HG03196 (cell line): ENCODE data around the gene MPPED1.

ENCODE experiments used
- ATAC-seq: cut with Tn5 transposase; IDR thresholded peaks from one replicate; pipeline ENCODE4 v1.9.1; 2021; ENCODE audit not compliant: unreplicated experiment

The MPPED1 gene

DNA sequence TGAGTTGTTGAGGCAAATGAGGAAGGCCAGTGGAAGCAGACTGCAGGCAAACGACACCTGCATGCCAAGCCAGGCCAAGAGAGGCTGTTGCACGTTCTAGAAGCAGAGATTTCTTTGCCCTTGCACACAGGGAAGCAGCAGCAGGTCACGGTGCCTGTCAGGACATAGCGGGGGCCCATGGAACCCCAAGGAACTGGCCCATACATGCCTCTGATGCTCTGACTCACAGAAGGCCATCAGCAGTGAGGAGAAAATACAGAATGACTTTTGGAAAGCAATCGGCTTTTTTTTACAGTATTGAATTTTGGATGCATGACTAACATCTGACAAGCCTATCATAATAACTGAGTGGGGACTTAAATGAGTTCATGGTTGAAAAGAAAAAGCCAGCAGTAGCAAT is 123.9 kb downstream of the MPPED1 start:
- no peak for ATAC-seq

DNA sequence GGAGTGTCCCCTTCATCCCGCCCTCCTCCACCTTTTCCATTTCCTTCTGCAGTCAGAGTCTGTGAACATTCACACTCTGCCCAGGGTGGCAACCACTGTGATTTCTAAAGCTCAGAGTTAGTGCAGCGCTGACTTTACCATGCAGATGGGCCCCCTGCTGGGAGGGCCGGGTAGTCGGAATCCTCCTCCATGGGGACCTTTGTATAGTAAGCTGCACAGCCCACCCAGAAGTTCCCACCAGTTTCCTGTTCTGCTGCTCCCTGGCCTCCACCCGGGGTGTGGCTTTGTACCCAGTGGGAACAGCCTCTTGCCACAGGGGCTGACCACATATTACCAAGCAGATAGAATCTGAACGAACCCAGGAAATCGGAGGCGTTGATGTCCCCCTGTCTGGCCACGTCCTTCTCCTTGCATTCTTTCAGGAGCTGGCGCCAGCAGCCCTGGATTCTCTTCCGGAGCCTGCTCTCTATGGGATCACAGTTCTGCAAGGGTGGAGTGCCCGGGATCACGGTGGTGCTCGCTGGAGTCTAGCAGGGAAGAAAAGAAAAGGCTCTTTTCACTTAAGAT is 125.3 kb downstream of the MPPED1 start:
- ATAC-seq: no peak

DNA sequence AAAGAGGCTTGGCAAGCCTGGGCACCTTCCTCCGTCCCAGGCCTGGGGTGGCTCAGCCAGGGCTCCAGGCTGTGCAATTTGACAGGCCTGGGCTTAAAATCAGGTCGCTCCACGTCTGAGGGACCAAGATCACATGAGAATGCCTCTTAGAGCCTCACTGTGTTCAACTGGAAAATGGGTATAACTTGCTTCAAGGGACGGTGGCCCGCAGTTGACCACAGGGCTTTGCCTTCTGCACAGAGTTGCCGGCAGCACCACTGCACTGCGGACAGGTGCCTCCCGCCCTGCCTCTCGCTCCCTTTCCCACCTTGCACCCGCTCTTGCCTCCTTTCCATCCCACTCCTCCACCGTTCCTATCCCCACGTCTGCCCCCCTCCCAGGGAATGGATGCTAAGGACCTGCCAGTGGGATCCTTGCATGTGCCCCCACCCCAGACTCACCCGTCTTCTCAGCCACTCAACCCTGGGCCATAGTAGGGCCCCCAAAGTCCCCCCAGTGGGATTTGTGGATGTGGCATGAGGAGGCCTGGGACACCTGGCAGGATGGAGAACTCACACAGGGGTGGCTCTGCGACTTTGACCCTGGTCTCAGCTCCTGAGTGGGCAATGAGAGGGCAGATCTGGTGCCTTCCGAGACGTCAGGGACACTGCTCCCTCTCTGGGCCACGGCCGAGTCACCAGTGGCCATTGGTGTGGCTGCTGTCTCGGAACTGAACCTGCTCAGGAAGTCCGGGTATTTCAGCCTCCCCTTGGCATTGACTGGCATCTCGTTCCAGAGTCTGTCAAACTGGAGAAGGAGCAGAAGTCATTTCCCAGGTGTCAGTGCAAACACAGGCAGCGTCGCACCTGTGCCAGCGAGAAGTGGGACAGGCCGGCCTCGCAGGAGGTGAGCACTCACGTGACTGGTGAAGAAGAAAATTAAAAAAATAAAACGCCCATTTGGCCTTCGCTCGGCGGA is 128.0 kb downstream of the MPPED1 start:
- no peak for ATAC-seq

DNA sequence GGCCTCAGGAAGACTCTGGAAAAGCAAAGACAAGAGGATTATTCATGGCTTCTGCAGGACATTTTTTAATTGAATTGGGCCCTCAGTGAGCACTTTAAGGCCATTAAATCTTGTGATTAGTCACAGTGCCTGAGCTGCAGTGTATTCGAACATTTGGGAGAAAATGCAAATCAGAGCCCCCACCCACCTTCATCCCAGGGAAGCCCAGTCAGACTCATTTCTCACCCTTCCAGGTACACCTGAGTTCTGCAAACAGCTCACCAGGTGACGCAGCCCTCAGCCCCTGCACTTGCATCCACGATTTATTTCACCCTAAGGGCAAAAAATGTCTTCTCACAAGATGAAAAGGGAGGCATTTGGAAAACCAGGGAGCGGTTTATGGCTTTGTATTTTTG is 128.7 kb downstream of the MPPED1 start:
- ATAC-seq: no peak

DNA sequence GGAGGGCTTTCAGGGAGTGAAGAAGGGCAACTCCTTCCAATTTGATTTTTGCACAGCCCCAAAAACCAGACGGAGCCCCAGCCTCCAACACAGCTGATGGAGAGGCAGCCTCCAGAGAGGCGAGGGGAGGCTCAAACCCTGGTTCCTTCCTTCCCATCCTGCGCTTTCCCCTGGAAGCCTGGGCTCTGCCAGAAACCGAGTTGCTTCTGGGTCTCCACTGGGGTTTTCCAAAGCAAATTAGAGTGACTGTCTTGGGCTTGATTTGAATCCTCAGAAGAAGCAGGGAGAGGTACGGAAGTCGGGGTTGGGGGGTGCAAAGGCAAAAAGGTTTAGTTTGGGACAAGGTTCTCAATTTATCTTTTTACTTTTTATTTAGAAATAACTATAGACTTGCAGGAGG is 129.2 kb downstream of the MPPED1 start:
- ATAC-seq: no peak

DNA sequence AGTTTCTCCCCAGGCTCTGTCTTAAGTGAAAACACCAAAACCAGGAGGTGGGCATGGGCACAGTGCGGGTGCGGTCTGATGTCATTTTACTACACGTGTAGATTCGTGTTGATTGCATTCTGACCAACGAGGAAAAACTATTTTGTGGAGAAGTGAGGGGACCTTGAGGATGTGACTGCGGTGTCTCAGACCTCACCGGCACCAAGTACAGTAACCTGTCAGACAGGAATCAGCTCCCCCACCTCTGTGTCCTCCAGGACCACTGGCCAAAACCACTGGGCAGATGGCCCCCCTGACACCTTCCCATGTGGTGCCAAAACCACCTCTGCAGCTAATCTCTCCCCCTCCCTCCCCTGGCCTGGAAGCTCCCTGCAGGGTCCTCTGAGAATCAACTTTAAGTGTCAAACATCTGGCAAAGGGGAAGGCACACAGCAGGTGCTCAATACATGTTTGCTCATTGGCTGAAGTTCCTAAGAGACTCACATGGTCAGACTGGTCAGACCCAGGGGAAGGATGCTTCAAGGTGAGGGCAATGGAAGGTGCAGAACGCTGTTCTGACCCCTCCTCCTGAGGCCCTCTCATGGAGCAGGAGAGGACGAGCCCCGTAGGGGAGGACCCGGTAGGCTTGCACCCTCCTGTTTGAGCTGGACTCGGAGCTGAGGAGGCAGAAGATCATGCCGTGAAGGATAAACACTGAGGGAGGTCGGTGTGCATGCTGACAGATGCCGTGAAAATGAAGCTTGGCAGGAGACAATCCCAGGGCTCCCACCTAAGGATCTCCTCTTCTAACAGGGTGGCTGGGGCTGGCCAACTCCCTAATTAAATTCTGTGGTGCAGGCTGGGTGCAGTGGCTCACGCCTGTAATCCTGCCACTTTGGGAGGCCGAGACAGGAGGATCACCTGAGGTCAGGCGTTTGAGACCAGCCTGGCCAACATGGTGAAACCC is 129.9 kb downstream of the MPPED1 start:
- ATAC-seq: no peak

DNA sequence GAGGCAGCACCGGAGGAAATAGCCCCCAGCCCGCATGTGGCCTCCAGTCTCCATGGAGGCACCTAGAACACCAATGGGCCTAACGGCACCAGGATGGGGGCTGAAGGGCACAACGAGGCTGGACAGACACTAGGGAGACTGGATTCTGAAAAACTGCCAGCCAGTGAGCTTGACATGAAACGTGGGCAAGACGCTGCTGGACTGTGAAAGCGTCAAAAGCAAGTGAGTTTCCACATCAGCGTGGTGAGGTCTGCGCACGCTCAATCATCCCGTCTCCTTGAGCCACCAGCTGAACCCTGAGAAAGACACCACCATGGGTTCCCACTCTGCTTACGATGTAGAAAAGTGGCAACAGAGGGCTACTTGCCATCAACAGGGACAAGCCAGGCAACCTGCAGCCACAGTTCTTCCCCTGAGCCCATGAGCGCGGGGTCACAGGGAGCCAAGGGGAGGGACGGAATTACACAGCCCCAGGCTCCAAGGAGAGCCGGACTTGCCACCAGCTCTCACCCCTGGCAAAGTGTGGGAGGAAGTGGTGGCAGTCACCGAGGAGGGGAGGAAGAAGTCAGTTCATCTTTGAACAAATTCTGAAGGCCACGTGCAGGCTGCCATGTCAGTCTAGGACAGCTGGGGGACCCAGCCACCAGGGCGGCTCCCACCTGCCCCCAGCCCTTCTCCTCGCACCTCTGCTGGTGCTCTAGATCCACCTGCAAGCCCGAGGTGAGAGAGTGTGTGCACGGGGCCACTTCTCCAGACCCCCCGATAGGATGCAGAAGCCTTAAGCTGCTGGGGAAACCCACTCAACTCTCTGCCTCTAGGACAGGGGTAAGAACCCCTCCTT is 131.1 kb downstream of the MPPED1 start:
- ATAC-seq: no peak

DNA sequence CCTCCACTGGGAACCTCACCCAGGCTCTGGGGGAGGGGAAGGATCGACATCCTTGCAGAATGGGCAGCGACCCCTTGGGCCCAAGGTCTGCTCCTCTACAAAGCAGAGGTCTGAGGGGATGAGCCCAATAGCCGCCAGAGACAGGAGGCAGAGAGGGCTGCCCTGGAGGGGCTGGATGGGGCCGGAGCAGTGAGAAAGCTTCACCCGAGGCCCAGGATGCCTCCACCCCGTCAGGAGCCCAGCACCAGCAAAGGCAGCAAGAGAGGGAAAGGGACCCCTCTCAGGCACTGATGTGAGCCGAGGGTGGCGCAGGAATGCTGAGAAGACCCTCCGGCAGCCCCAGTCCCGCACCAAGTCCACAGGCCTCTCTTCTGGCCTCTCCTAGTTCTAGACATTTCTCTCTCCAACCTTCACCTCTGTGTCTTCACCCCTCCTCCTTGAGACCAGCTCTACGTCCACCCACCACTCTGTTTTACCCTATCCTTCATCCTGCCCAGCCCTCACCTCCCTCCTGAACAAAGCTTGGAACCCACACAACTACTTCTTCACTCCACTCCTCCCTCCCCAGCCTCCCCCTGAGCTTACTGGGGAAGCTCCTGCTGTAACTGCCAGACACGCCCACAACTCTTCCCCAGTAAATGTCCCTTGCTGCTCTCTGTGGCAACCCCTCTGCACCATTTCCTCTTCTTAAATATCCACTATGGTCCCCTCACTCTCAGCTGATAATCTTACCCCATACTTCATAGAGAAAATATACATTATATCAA is 131.9 kb downstream of the MPPED1 start:
- ATAC-seq: no peak

DNA sequence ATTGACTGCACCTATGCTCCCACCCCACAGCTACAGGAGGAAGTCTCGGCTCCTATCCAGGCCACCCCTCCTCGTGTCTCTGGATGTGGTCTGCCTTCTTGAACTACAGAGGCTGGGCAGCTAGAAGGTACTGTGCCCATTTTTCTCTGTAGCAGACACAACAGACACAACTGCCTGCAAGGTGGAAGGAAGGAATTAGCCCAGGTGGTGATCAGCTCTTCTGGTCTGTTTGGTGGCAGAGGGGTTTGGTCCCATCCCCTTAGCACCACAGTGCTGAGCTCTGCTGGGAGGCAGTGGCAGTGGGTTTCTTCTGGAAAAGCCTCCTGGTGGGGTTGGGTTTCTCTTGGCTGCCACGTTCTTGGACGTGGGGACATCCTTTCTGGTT is 132.5 kb downstream of the MPPED1 start:
- no peak for ATAC-seq

DNA sequence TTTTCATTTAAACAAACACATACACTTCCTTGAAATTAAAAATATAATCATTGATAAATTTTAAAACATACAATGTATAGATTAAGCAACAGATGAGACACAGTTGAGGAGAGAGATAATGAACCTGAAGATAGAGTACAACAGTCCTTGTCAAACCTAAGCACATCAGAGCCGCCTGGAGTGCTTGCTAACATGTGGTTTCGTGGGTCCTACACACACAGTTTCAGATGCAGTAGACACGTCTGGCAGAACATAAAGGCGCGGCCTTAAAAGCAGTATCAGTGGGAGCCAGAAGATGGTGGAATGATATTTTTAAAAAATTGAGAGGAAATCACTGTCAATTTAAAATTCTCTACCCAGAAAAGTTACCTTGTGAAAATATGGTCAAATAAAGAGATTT is 134.4 kb downstream of the MPPED1 start:
- ATAC-seq: no peak

DNA sequence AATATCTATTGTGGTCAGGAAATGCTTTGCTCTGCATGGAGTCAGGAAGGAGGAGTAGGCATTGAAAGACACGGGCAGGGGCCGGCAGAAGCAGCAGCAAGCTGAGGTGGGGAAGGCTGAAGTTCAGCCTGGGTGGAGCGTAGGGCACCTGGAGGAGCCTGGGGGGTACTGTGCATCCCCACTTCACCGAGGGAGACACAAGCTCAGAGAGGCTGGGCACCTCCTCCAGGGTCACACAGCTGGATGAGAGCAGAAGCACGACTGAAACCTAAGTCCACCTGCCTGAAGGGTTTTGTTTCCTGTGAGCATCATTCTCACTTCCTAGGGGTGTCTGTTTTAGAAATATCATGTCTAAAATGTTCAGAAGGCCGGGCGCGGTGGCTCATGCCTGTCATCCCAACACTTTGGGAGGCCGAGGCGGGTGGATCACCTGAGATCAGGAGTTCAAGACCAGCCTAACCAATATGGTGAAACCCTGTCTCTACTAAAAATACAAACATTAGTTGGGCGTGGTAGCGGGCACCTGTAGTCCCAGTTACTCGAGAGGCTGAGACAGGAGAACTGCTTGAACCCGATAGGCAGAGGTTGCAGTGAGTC is 138.3 kb downstream of the MPPED1 start:
- no peak for ATAC-seq

DNA sequence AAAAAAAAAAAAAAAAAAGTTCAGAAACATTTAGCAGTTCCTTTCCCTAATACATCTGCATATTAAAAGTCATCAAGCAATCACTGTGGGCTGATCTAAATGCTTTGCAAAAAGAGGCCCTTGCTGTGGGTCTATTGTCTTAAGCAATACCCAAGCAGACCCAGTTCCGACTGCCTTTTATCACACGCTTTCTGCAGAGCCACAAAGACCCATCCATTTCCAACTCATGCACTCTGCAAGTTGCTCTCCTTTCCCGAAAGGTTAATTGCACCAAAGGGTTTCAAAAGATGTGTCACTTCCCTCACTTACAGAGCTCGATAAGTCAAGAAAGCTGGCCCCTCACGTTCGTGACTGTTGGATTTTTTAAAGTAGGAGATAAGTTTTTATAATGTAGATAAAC is 138.9 kb downstream of the MPPED1 start:
- ATAC-seq: no peak

DNA sequence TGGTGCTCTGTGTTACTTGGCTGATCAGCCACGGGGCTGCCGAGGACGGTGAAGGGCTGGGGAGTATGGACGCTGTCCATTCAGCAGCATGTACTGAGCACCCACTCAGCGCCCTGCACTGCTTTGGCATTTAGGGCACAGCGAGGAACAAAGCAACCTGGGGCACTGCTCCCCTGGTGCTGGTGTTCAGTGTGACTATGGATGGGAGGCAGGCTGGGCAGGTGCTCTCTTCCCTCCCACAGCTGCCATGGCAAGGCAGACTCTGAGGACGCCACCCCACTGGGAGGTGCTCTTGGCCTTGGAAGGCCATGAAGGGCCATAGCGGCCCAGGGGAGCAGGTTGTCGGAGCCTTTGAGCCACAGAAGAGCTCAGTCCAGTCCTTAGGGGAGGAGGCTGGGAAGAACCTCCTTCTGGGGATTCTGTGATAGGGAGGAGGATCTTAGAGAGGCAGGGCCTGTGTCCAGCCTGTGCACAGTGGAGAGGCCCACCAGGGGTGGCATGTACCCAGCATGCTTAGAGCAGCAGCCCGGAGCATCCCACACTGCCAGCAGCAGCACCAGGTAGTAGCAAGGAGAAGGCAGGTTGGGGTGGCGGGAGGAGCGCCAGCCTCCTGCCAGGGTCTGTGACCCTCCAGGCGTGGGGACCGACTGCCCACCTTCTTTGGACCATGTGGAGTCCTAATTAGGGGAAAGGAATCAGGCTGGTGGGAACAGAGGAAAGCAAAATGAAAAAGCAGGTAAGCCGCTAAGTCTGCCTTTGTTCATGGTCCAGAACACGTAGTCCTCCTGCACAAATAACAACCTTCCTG is 141.8 kb downstream of the MPPED1 start:
- no peak for ATAC-seq

DNA sequence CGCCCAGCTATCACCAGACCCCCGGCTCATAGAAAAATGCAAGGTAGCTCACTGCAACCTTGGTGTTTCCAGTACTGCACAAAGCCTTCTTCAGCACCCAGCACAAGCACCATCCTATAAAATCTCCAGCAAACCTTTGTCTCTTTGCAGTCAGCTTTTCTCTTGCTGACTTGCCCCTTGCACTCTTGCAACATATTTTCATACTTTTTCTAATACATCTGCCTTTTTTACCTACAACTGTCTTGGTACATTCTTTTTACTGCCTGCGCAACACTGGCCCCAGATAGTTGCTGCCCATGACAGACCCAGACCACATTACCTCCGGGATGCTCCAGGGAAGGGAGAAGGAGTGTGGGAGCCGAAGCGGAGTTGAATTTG is 142.4 kb downstream of the MPPED1 start:
- no peak for ATAC-seq

DNA sequence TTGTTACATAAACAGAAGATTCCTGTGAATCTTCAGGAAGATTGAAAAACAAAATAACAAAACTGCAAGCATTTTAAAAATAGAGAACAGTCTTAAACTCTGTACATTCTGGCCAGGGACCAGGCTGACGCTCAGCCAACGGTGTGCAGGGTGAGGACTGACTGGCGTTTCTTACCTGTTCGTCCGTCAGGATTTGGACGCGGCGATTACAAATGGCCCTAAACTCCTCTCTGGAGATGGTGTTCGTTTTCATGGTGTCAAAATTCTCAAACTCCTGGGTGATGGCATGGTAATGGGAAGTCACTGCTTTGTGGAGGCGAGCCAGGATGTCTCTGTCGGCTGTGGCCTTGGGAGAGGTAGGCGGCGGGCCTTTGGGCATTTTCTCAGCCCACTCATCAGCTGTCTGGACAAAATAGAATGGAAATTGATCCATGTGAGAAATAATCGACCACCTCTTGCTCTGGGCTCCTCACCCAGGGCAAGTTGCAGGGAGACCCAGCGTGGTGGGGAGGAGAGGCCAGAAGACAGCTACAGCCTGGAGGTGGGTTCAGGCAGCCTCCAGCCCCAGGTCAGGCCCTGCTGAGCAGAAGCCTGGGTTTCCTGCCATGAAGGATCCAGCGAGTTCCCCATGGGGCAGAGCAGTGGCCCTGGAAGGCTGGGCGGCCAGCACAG is 143.0 kb downstream of the MPPED1 start:
- no peak for ATAC-seq

DNA sequence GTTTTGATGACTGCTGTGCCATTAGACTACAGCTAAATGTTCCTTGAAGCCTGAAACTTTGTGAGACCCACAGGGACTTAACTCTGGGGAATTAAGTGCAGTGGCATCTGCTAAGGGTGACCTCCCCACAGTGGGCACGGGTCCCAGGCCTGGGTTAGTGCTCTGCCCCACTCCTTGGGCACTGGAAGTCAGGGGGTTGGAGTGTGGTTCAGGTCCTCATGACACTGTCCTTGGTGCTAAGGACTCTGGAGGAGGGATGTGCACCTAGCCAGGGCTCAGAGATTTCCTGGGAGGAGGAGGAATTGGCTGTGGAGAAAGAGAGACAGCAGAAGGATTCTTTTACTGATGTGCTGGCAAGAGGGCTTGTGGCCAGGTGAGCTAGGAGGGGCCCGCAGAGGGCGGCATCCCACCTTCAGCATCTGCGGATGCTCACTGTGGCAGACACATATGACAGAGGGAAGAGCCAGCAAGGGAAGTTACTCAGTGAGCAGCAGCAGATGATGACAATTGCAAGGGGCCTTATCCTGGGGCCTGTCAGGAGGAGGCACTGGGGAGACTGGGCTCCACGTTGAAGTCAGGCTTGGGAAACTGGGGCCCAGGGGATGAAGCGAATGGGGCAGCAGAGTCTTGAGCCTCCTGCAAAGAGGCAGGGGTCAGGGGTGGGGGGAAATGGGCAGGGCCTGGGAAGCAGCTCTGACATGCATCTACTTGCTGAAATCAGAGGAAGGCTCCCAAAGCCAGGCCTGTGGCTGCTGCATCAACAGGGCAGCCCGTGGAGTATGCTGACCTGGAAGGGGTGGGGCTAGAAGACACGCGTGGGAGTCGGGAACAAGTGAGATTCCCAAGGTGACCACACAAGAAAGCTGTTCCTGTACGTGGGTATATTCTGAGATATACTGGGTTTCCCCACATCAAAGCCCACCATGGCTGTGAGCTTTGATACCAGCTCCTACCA is 144.0 kb downstream of the MPPED1 start:
- ATAC-seq: no peak
